ENCODE measurements around the gene STK32B. TPM values are rescaled to one million over a fixed set of nuclear protein-coding genes. Genes with fewer than 3 reads are reported as not detected.

The STK32B gene
- total and polyA plus RNA-seq, 2 donors, result 2.9 to 4.8 TPM

GRCh38 chr4:5386921-5387320, 335.6 kb downstream of the STK32B start:
- Histone ChIP-seq H3K4me1 (ENCODE audit: control insufficient read depth in 2 of 2, insufficient read depth in 2 of 2, low read length in 2 of 2) (no peaks in the 10 kb centered on the region), H3K27ac (ENCODE audit: low read depth in 1 of 2, low read length in 1 of 2) (no peak overlapping the region), H3K36me3 (ENCODE audit: control insufficient read depth in 2 of 2, insufficient read depth in 2 of 2, low read length in 1 of 2) (no peaks in the 10 kb centered on the region), H3K4me3 (ENCODE audit: low read length in 2 of 2) (no peak overlapping the region), H3K27me3 (ENCODE audit: control insufficient read depth in 2 of 2, insufficient read depth in 1 of 2, low read length in 1 of 2) (no peaks in the 10 kb centered on the region), H3K9me3 (ENCODE audit: control insufficient read depth in 2 of 2, insufficient read depth in 1 of 2, low read length in 1 of 2) (no peaks in the 10 kb centered on the region)
- DNase-seq (ENCODE audit: low read depth in 6 of 9, low spot score in 9 of 9), result no peak
- 96% methylated on average over 14 of the region's 14 CpGs for WGBS

- no peak for DNase-seq (ENCODE audit: low read depth in 6 of 9, low spot score in 9 of 9)
- Histone ChIP-seq H3K27me3 (ENCODE audit: control insufficient read depth in 2 of 2, insufficient read depth in 1 of 2, low read length in 1 of 2) (no peaks in the 10 kb centered on the region), H3K36me3 (ENCODE audit: control insufficient read depth in 2 of 2, insufficient read depth in 2 of 2, low read length in 1 of 2) (no peaks in the 10 kb centered on the region), H3K4me1 (ENCODE audit: control insufficient read depth in 2 of 2, insufficient read depth in 2 of 2, low read length in 2 of 2) (no peaks in the 10 kb centered on the region), H3K9me3 (ENCODE audit: control insufficient read depth in 2 of 2, insufficient read depth in 1 of 2, low read length in 1 of 2) (no peaks in the 10 kb centered on the region), H3K27ac (ENCODE audit: low read depth in 1 of 2, low read length in 1 of 2) (no peak overlapping the region), H3K4me3 (ENCODE audit: low read length in 2 of 2) (no peak overlapping the region)
- WGBS, result 89% methylated on average over 7 of the region's 7 CpGs
Measured at GRCh38 chr4:5387457-5387856, 336.2 kb downstream of the STK32B start.

- no peak for DNase-seq (ENCODE audit: low read depth in 6 of 9, low spot score in 9 of 9)
- H3K4me3 ChIP-seq (ENCODE audit: low read length in 2 of 2), result no peak overlapping the region
- H3K4me1 ChIP-seq (ENCODE audit: control insufficient read depth in 2 of 2, insufficient read depth in 2 of 2, low read length in 2 of 2), result no peaks in the 10 kb centered on the region
- no peak overlapping the region for H3K27ac ChIP-seq (ENCODE audit: low read depth in 1 of 2, low read length in 1 of 2)
- WGBS, result 47% methylated on average over 3 of the region's 3 CpGs
- H3K9me3 ChIP-seq (ENCODE audit: control insufficient read depth in 2 of 2, insufficient read depth in 1 of 2, low read length in 1 of 2), result no peaks in the 10 kb centered on the region
- H3K36me3 ChIP-seq (ENCODE audit: control insufficient read depth in 2 of 2, insufficient read depth in 2 of 2, low read length in 1 of 2), result no peaks in the 10 kb centered on the region
- no peaks in the 10 kb centered on the region for H3K27me3 ChIP-seq (ENCODE audit: control insufficient read depth in 2 of 2, insufficient read depth in 1 of 2, low read length in 1 of 2)
Measured at GRCh38 chr4:5389756-5390310, 338.6 kb downstream of the STK32B start.

GRCh38 chr4:5391492-5391891, 340.2 kb downstream of the STK32B start:
- 98% methylated on average over 4 of the region's 4 CpGs for WGBS
- DNase-seq (ENCODE audit: low read depth in 6 of 9, low spot score in 9 of 9), result no peak
- Histone ChIP-seq H3K27me3 (ENCODE audit: control insufficient read depth in 2 of 2, insufficient read depth in 1 of 2, low read length in 1 of 2) (no peaks in the 10 kb centered on the region), H3K4me3 (ENCODE audit: low read length in 2 of 2) (no peak overlapping the region), H3K36me3 (ENCODE audit: control insufficient read depth in 2 of 2, insufficient read depth in 2 of 2, low read length in 1 of 2) (no peaks in the 10 kb centered on the region), H3K9me3 (ENCODE audit: control insufficient read depth in 2 of 2, insufficient read depth in 1 of 2, low read length in 1 of 2) (no peaks in the 10 kb centered on the region), H3K4me1 (ENCODE audit: control insufficient read depth in 2 of 2, insufficient read depth in 2 of 2, low read length in 2 of 2) (no peaks in the 10 kb centered on the region), H3K27ac (ENCODE audit: low read depth in 1 of 2, low read length in 1 of 2) (no peak overlapping the region)

GRCh38 chr4:5393911-5394513, 342.7 kb downstream of the STK32B start:
- Histone ChIP-seq H3K36me3 (ENCODE audit: control insufficient read depth in 2 of 2, insufficient read depth in 2 of 2, low read length in 1 of 2) (no peaks in the 10 kb centered on the region), H3K4me1 (ENCODE audit: control insufficient read depth in 2 of 2, insufficient read depth in 2 of 2, low read length in 2 of 2) (no peaks in the 10 kb centered on the region), H3K27me3 (ENCODE audit: control insufficient read depth in 2 of 2, insufficient read depth in 1 of 2, low read length in 1 of 2) (no peaks in the 10 kb centered on the region), H3K9me3 (ENCODE audit: control insufficient read depth in 2 of 2, insufficient read depth in 1 of 2, low read length in 1 of 2) (no peaks in the 10 kb centered on the region), H3K4me3 (ENCODE audit: low read length in 2 of 2) (no peak overlapping the region), H3K27ac (ENCODE audit: low read depth in 1 of 2, low read length in 1 of 2) (no peak overlapping the region)
- DNase-seq (ENCODE audit: low read depth in 6 of 9, low spot score in 9 of 9), result no peak
- 98% methylated on average over 12 of the region's 12 CpGs for WGBS

- no peaks in the 10 kb centered on the region for H3K9me3 ChIP-seq (ENCODE audit: control insufficient read depth in 2 of 2, insufficient read depth in 1 of 2, low read length in 1 of 2)
- H3K4me3 ChIP-seq (ENCODE audit: low read length in 2 of 2), result no peak overlapping the region
- WGBS, result 97% methylated on average over 8 of the region's 8 CpGs
- H3K27me3 ChIP-seq (ENCODE audit: control insufficient read depth in 2 of 2, insufficient read depth in 1 of 2, low read length in 1 of 2), result no peaks in the 10 kb centered on the region
- no peak overlapping the region for H3K27ac ChIP-seq (ENCODE audit: low read depth in 1 of 2, low read length in 1 of 2)
- no peak for DNase-seq (ENCODE audit: low read depth in 6 of 9, low spot score in 9 of 9)
- H3K4me1 ChIP-seq (ENCODE audit: control insufficient read depth in 2 of 2, insufficient read depth in 2 of 2, low read length in 2 of 2), result no peaks in the 10 kb centered on the region
- H3K36me3 ChIP-seq (ENCODE audit: control insufficient read depth in 2 of 2, insufficient read depth in 2 of 2, low read length in 1 of 2), result no peaks in the 10 kb centered on the region
Measured at GRCh38 chr4:5395781-5396180, 344.5 kb downstream of the STK32B start.

- no peaks in the 10 kb centered on the region for H3K9me3 ChIP-seq (ENCODE audit: control insufficient read depth in 2 of 2, insufficient read depth in 1 of 2, low read length in 1 of 2)
- WGBS, result 95% methylated on average over 3 of the region's 3 CpGs
- no peaks in the 10 kb centered on the region for H3K4me1 ChIP-seq (ENCODE audit: control insufficient read depth in 2 of 2, insufficient read depth in 2 of 2, low read length in 2 of 2)
- no peaks in the 10 kb centered on the region for H3K36me3 ChIP-seq (ENCODE audit: control insufficient read depth in 2 of 2, insufficient read depth in 2 of 2, low read length in 1 of 2)
- no peak overlapping the region for H3K27ac ChIP-seq (ENCODE audit: low read depth in 1 of 2, low read length in 1 of 2)
- H3K4me3 ChIP-seq (ENCODE audit: low read length in 2 of 2), result no peak overlapping the region
- DNase-seq (ENCODE audit: low read depth in 6 of 9, low spot score in 9 of 9), result no peak
- no peaks in the 10 kb centered on the region for H3K27me3 ChIP-seq (ENCODE audit: control insufficient read depth in 2 of 2, insufficient read depth in 1 of 2, low read length in 1 of 2)
Measured at GRCh38 chr4:5398056-5398455, 346.8 kb downstream of the STK32B start.

- no peaks in the 10 kb centered on the region for H3K36me3 ChIP-seq (ENCODE audit: control insufficient read depth in 2 of 2, insufficient read depth in 2 of 2, low read length in 1 of 2)
- H3K27ac ChIP-seq (ENCODE audit: low read depth in 1 of 2, low read length in 1 of 2), result no peak overlapping the region
- no peak overlapping the region for H3K4me3 ChIP-seq (ENCODE audit: low read length in 2 of 2)
- 96% methylated on average over 4 of the region's 4 CpGs for WGBS
- no peak for DNase-seq (ENCODE audit: low read depth in 6 of 9, low spot score in 9 of 9)
- H3K4me1 ChIP-seq (ENCODE audit: control insufficient read depth in 2 of 2, insufficient read depth in 2 of 2, low read length in 2 of 2), result no peaks in the 10 kb centered on the region
- no peaks in the 10 kb centered on the region for H3K27me3 ChIP-seq (ENCODE audit: control insufficient read depth in 2 of 2, insufficient read depth in 1 of 2, low read length in 1 of 2)
- H3K9me3 ChIP-seq (ENCODE audit: control insufficient read depth in 2 of 2, insufficient read depth in 1 of 2, low read length in 1 of 2), result no peaks in the 10 kb centered on the region
Measured at GRCh38 chr4:5399124-5399523, 347.8 kb downstream of the STK32B start.

- Histone ChIP-seq H3K4me3 (ENCODE audit: low read length in 2 of 2) (no peak overlapping the region), H3K27ac (ENCODE audit: low read depth in 1 of 2, low read length in 1 of 2) (no peak overlapping the region), H3K9me3 (ENCODE audit: control insufficient read depth in 2 of 2, insufficient read depth in 1 of 2, low read length in 1 of 2) (no peaks in the 10 kb centered on the region), H3K36me3 (ENCODE audit: control insufficient read depth in 2 of 2, insufficient read depth in 2 of 2, low read length in 1 of 2) (no peaks in the 10 kb centered on the region), H3K4me1 (ENCODE audit: control insufficient read depth in 2 of 2, insufficient read depth in 2 of 2, low read length in 2 of 2) (no peaks in the 10 kb centered on the region), H3K27me3 (ENCODE audit: control insufficient read depth in 2 of 2, insufficient read depth in 1 of 2, low read length in 1 of 2) (no peaks in the 10 kb centered on the region)
- peak in 3 of 9 donors; percentile 12 to 32 (median 29) for DNase-seq (ENCODE audit: low read depth in 6 of 9, low spot score in 9 of 9)
- whole genome bisulfite sequencing, result 93% methylated on average over 8 of the region's 8 CpGs
Measured at GRCh38 chr4:5399790-5400421, 348.6 kb downstream of the STK32B start.
